H1 (cell line): Measurements from ENCODE around the gene WNT9A. TPM values are rescaled to one million over a fixed set of nuclear protein-coding genes. Genes with fewer than 3 reads are reported as not detected.

Experiments
- CTCF ChIA-PET: fragments of 300-600 bp; sonication (Branson Sonifier 250); formaldehyde crosslinking; loops from one replicate; lab custom pipeline; 2021; ENCODE audit not compliant: partially characterized antibody; lab: Charles Lee
- POLR2A ChIA-PET: fragments of 300-600 bp; sonication (Branson Sonifier 250); formaldehyde crosslinking; loops from one replicate; lab custom pipeline; 2021; ENCODE audit warnings: inconsistent platforms; ENCODE audit not compliant: partially characterized antibody; lab: Charles Lee
- DNase-seq, 2 experiments: peaks; one replicate each; pipeline versions ENCODE4 v3.0.0 to v3.0.0-alpha.2; 2010 to 2022; ENCODE audit warnings: low spot score in 2 of 2, low read depth in 1 of 2, mixed read lengths in 1 of 2
- FAIRE-seq: peaks from 2 replicates; lab custom pipeline; 2011; peaks lifted over from hg19 to GRCh38; lab: Jason Lieb, UNC
- H2AFZ ChIP-seq: 2 replicates; pipeline ENCODE4 v1.8.1; 2012; ENCODE audit warnings: low read length, inconsistent platforms
- H2AK5ac ChIP-seq: 2 replicates; pipeline ENCODE4 v1.6.1; 2013; ENCODE audit warnings: low read depth, low read length
- H2BK120ac ChIP-seq: replicated peaks from 2 replicates; pipeline ENCODE3; 2013; ENCODE audit warnings: low read depth, low read length, inconsistent platforms
- H2BK12ac ChIP-seq: 2 replicates; pipeline ENCODE4 v1.6.1; 2013; ENCODE audit warnings: low read depth, low read length
- H2BK15ac ChIP-seq: 2 replicates; pipeline ENCODE4 v1.6.1; 2013; ENCODE audit warnings: low read length
- H2BK20ac ChIP-seq: 2 replicates; pipeline ENCODE4 v1.6.1; 2013; ENCODE audit warnings: low read length
- H2BK5ac ChIP-seq: 2 replicates; pipeline ENCODE4 v1.6.1; 2013; ENCODE audit warnings: low read depth, low read length
- H3K14ac ChIP-seq: 2 replicates; pipeline ENCODE4 v1.6.1; 2013; ENCODE audit warnings: inconsistent platforms; ENCODE audit not compliant: insufficient read length
- H3K18ac ChIP-seq: 2 replicates; pipeline ENCODE4 v1.6.1; 2013; ENCODE audit warnings: low read length; ENCODE audit errors: extremely low read depth
- H3K23ac ChIP-seq: 2 replicates; pipeline ENCODE4 v1.6.1; 2013; ENCODE audit warnings: inconsistent platforms; ENCODE audit not compliant: insufficient read length
- H3K23me2 ChIP-seq: 2 replicates; pipeline ENCODE4 v1.6.1; 2013; ENCODE audit warnings: low read depth, low read length
- H3K27ac ChIP-seq: 2 replicates; pipeline ENCODE4 v1.6.1; 2011; ENCODE audit warnings: low read depth, low read length, inconsistent platforms
- H3K27me3 ChIP-seq, 4 experiments: replicated peaks in 1 of 4; 1 replicate in 1 of 4; 2 replicates in 3 of 4; pipeline versions ENCODE4 v1.6.1 to v1.8.1; 2011 to 2013; ENCODE audit warnings: low read length in 3 of 4, mild to moderate bottlenecking in 3 of 4, inconsistent platforms in 2 of 4, mixed read lengths in 2 of 4, moderate library complexity in 1 of 4; ENCODE audit not compliant: control insufficient read depth in 3 of 4, insufficient read depth in 3 of 4; ENCODE audit errors: extremely low read depth in 1 of 4
- H3K36me3 ChIP-seq, 4 experiments: 2 replicates each; pipeline versions ENCODE4 v1.6.1 to v1.8.1; 2011 to 2013; ENCODE audit warnings: mild to moderate bottlenecking in 4 of 4, low read length in 3 of 4, moderate library complexity in 2 of 4, control low read depth in 1 of 4, inconsistent platforms in 1 of 4; ENCODE audit not compliant: insufficient read depth in 4 of 4, control insufficient read depth in 2 of 4
- H3K4ac ChIP-seq: replicated peaks from 2 replicates; pipeline ENCODE3; 2013; ENCODE audit warnings: low read length, low read depth, mixed read lengths, inconsistent platforms; ENCODE audit not compliant: insufficient read length
- H3K4me1 ChIP-seq, 4 experiments: replicated peaks in 1 of 4; 1 replicate in 1 of 4; 2 replicates in 3 of 4; pipeline versions ENCODE4 v1.6.1 to v1.8.1; 2011 to 2013; ENCODE audit warnings: low read length in 3 of 4, inconsistent platforms in 2 of 4, mixed read lengths in 1 of 4; ENCODE audit not compliant: insufficient read depth in 4 of 4, control insufficient read depth in 3 of 4
- H3K4me2 ChIP-seq, 2 experiments: 2 replicates each; pipeline versions ENCODE4 v1.6.1 to v1.8.1; 2011 to 2013; ENCODE audit warnings: low read depth in 2 of 2, low read length in 2 of 2, control low read depth in 1 of 2, inconsistent platforms in 1 of 2, mild to moderate bottlenecking in 1 of 2; ENCODE audit not compliant: insufficient read depth in 1 of 2
- H3K4me3 ChIP-seq, 4 experiments: fragments of 200-600, 300-600 bp in 1 of 4; sonication (generic), shearing (Covaris generic), sonication (Bioruptor Twin) in 1 of 4; 2 replicates each; pipeline versions ENCODE4 v1.5.1 to v1.8.1; 2011 to 2016; ENCODE audit warnings: low read length in 4 of 4, low read depth in 3 of 4, control low read depth in 2 of 4, inconsistent platforms in 2 of 4, mild to moderate bottlenecking in 2 of 4, mixed read lengths in 1 of 4, moderate library complexity in 1 of 4; ENCODE audit not compliant: insufficient read depth in 2 of 4; ENCODE audit errors: extremely low read depth in 1 of 4
- H3K56ac ChIP-seq: replicated peaks from 2 replicates; pipeline ENCODE3; 2013; ENCODE audit warnings: low read depth, mild to moderate bottlenecking, mixed read lengths, low read length, inconsistent platforms; ENCODE audit not compliant: insufficient read length
- H3K79me1 ChIP-seq: 2 replicates; pipeline ENCODE4 v1.6.1; 2013; ENCODE audit warnings: low read depth, low read length, control low read depth
- H3K79me2 ChIP-seq, 2 experiments: 2 replicates each; pipeline versions ENCODE4 v1.6.1 to v1.8.1; 2012 to 2013; ENCODE audit warnings: low read length in 2 of 2, mild to moderate bottlenecking in 2 of 2, inconsistent platforms in 1 of 2; ENCODE audit not compliant: insufficient read depth in 2 of 2, control insufficient read depth in 1 of 2
- H3K9ac ChIP-seq, 4 experiments: replicated peaks in 1 of 4; 1 replicate in 1 of 4; 2 replicates in 3 of 4; pipeline versions ENCODE4 v1.6.1 to v1.8.1; 2011 to 2013; ENCODE audit warnings: low read depth in 3 of 4, low read length in 3 of 4, control low read depth in 2 of 4, mild to moderate bottlenecking in 2 of 4, moderate library complexity in 2 of 4, inconsistent platforms in 1 of 4; ENCODE audit errors: extremely low read depth in 1 of 4
- H3K9me3 ChIP-seq, 2 experiments: 2 replicates each; pipeline versions ENCODE4 v1.6.1 to v1.8.1; 2012 to 2013; ENCODE audit warnings: mild to moderate bottlenecking in 2 of 2, moderate library complexity in 2 of 2, control low read depth in 1 of 2, inconsistent platforms in 1 of 2, low read depth in 1 of 2, low read length in 1 of 2, mixed read lengths in 1 of 2; ENCODE audit not compliant: insufficient read depth in 2 of 2
- H4K20me1 ChIP-seq, 2 experiments: replicated peaks in 1 of 2; 2 replicates each; pipeline versions ENCODE3 to v1.8.1; 2011 to 2013; ENCODE audit warnings: inconsistent platforms in 2 of 2, low read length in 2 of 2, mild to moderate bottlenecking in 1 of 2; ENCODE audit not compliant: insufficient read depth in 2 of 2, control insufficient read depth in 1 of 2
- H4K5ac ChIP-seq: 2 replicates; pipeline ENCODE4 v1.6.1; 2013; ENCODE audit warnings: low read length, low read depth, mixed read lengths, inconsistent platforms; ENCODE audit not compliant: insufficient read length
- H4K8ac ChIP-seq: 2 replicates; pipeline ENCODE4 v1.8.0; 2013; ENCODE audit warnings: mild to moderate bottlenecking, moderate library complexity, low read length, inconsistent platforms; ENCODE audit not compliant: insufficient read depth; ENCODE audit errors: extremely low read depth
- H4K91ac ChIP-seq: replicated peaks from 2 replicates; pipeline ENCODE3; 2013; ENCODE audit warnings: low read length, mixed read lengths, inconsistent platforms; ENCODE audit not compliant: insufficient read length
- RAD21 ChIP-seq, 2 experiments: IDR thresholded peaks in 1 of 2; conservative IDR thresholded peaks in 1 of 2; 2 replicates each; pipeline ENCODE4 v1.6.1; 2011; ENCODE audit warnings: low read depth in 2 of 2, low read length in 2 of 2, improper control_type of control experiment in 1 of 2, inconsistent platforms in 1 of 2, mild to moderate bottlenecking in 1 of 2, moderate library complexity in 1 of 2
- SIX5 ChIP-seq: IDR thresholded peaks from 2 replicates; pipeline ENCODE4 v1.6.1; 2011; ENCODE audit warnings: mild to moderate bottlenecking, low read depth, low read length
- WGBS, 2 experiments: shearing (Covaris generic) in 1 of 2; methylation state at CpG; one replicate each; pipeline versions ENCODE4 v1.1.6 to v1.1.7; 2013 to 2015; ENCODE audit warnings: low lambda C conversion rate in 2 of 2, mixed read lengths in 2 of 2, inconsistent platforms in 1 of 2, low coverage in 1 of 2, missing lambda C conversion rate in 1 of 2; ENCODE audit not compliant: insufficient replicate concordance in 2 of 2, insufficient coverage in 1 of 2, insufficient read length in 1 of 2; ENCODE audit errors: extremely low coverage in 1 of 2, missing lambda C conversion rate in 1 of 2; 5-methylcytosine and 5-hydroxymethylcytosine counted together
- polyA plus RNA-seq, 7 experiments: library from polyadenylated mRNA; depleted of rRNA in 3 of 7; stranded (reverse) in 5 of 7; unstranded in 2 of 7; fragments of >200 nt in 5 of 7; fragments of 200-250 nt in 2 of 7; gene quantifications; 1 replicate in 5 of 7; 2 replicates in 1 of 7; 4 replicates in 1 of 7; pipeline versions ENCODE4 v1.2.1 to v1.2.3, GENCODE V29; 2011 to 2013; ENCODE audit warnings: missing spikeins in 2 of 7, mixed read lengths in 2 of 7
- total RNA-seq: library from RNA; stranded (reverse); fragmentation: NEBNext Ultra II Directional; extraction: Animal tissue kit (Norgen Biotek cat#: 25700); gene quantifications from 2 replicates; pipeline ENCODE4 v1.2.1, GENCODE V29; 2021

The WNT9A gene
- total and polyA plus RNA-seq, 2 of the 8 experiments (the other 6 are each of a cell fraction or from before 2014, with no cell fraction given) = 1.1 to 1.5 TPM

GRCh38 chr1:227905573-227906487, 41.9 kb downstream of the WNT9A start:
- Histone ChIP-seq H4K20me1 (no peaks in the 10 kb centered on the region), H3K27me3 (no peaks in the 10 kb centered on the region; a peak in 2 of 7 replicates), H2BK5ac (peak overlapping the region; percentile 12), H4K8ac (peak overlapping the region; percentile 62), H4K91ac (peak overlapping the region; percentile 0), H3K4me3 (no peak overlapping the region), H3K36me3 (no peaks in the 10 kb centered on the region), H3K14ac (no peak overlapping the region), H3K18ac (peak overlapping the region; percentile 71; the same call in 1 of the 2 replicates), H2AFZ (no peak overlapping the region), H3K79me1 (no peaks in the 10 kb centered on the region), H2BK12ac (peak overlapping the region; percentile 77; the same call in 1 of the 2 replicates), H3K4me1 (peaks cover 0 to 11% (median 1%) of the 10 kb centered on the region in 4 experiments; a peak in 4 of 7 replicates), H2AK5ac (peak overlapping the region; percentile 32), H3K9ac (no peak overlapping the region), H3K4ac (no peak overlapping the region), H3K23me2 (peaks cover 3% of the 10 kb centered on the region; the same call in 1 of the 2 replicates), H3K9me3 (no peaks in the 10 kb centered on the region), H3K27ac (no peak overlapping the region), H3K79me2 (no peaks in the 10 kb centered on the region), H2BK15ac (peak overlapping the region; percentile 55; the same call in 1 of the 2 replicates), H2BK20ac (peak overlapping the region; percentile 95; the same call in 1 of the 2 replicates), H3K56ac (no peak overlapping the region), H4K5ac (no peak overlapping the region), H2BK120ac (no peak overlapping the region), H3K23ac (no peak overlapping the region), H3K4me2 (peak overlapping the region in 1 of 2 experiments; percentile 41; a peak in 1 of 4 replicates)
- ChIA-PET CTCF (interaction anchor here (0.9 to 2.8 kb wide), 9 partner anchors 10 to 425 kb away, joined by 3 to 16 read pairs (median 3); no protein-coding TSS in a partner anchor), POLR2A (interaction anchor here (0.8 to 1.3 kb wide), 2 partner anchors 8 to 18 kb away, joined by 3 to 4 read pairs; no protein-coding TSS in a partner anchor)
- no peak for FAIRE-seq
- DNase-seq = no peak
- TF ChIP-seq RAD21 (IDR thresholded peaks at IDR 0.05 in 1 of 2, conservative IDR thresholded peaks at IDR 0.05 in 1 of 2; ENCODE audit: low read depth in 2 of 2, low read length in 2 of 2) = peak; percentile 16 to 25; a peak in 3 of 4 replicates
- no peak for TF ChIP-seq SIX5
- 94% methylated on average over 12 of the region's 15 CpGs; no CpG with 5 or more reads in 1 of the 2 experiments for WGBS, 2 experiments
